Lower leg skin (tissue), 4 donors: ENCODE results near the gene SYNGR4. TPM values are rescaled to one million over a fixed set of nuclear protein-coding genes. Genes with fewer than 3 reads are reported as not detected.
A peak's percentile ranks its signal among the peaks of the same experiment; 100 is the strongest.
"Not testable (repeated sequence)": the region's sequence is repeated elsewhere in the genome, so short reads cannot be mapped to it uniquely, and the experiment has no call there.

Source experiments
- DNase-seq, 2 donors: peaks; one replicate each; pipeline ENCODE4 v3.0.0-alpha.2; 2019; ENCODE audit warnings: low spot score in 2 of 2
- H3K4me3 ChIP-seq: fragments of 200-600 bp; sonication (generic); 2 replicates; pipeline ENCODE4 v1.5.1; 2017; ENCODE audit warnings: mild to moderate bottlenecking, low read depth; ENCODE audit not compliant: poor library complexity, severe bottlenecking
- CTCF ChIP-seq, 3 donors: fragments of 450-650 bp; IDR thresholded peaks; one replicate each; pipeline ENCODE4 v1.5.1; 2016; ENCODE audit warnings: antibody characterized with exemption in 3 of 3, mild to moderate bottlenecking in 3 of 3, moderate library complexity in 2 of 3
- POLR2A ChIP-seq, 2 donors: fragments of 450-650 bp; IDR thresholded peaks; one replicate each; pipeline ENCODE4 v1.6.1; 2016 to 2017; ENCODE audit warnings: antibody characterized with exemption in 2 of 2, mild to moderate bottlenecking in 1 of 2, moderate library complexity in 1 of 2
- WGBS, 2 donors: methylation state at CpG; one replicate each; pipeline ENCODE4 v1.1.5; 2018; 5-methylcytosine and 5-hydroxymethylcytosine counted together
- intact Hi-C: fragments of 100-400 bp; cut with DNase I; formaldehyde crosslinking; loops from one replicate; pipeline ENCODE4 v1.15.0; 2023; ENCODE audit warnings: low total_unique reads
- total RNA-seq, 4 donors: library from RNA; depleted of rRNA; stranded (reverse); fragments of >200 nt; gene quantifications; one replicate each; pipeline ENCODE4 v1.1.0, GENCODE V29; 2016

Gene SYNGR4, protein sequence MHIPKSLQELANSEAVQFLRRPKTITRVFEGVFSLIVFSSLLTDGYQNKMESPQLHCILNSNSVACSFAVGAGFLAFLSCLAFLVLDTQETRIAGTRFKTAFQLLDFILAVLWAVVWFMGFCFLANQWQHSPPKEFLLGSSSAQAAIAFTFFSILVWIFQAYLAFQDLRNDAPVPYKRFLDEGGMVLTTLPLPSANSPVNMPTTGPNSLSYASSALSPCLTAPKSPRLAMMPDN
- total RNA-seq = not detected

DNA sequence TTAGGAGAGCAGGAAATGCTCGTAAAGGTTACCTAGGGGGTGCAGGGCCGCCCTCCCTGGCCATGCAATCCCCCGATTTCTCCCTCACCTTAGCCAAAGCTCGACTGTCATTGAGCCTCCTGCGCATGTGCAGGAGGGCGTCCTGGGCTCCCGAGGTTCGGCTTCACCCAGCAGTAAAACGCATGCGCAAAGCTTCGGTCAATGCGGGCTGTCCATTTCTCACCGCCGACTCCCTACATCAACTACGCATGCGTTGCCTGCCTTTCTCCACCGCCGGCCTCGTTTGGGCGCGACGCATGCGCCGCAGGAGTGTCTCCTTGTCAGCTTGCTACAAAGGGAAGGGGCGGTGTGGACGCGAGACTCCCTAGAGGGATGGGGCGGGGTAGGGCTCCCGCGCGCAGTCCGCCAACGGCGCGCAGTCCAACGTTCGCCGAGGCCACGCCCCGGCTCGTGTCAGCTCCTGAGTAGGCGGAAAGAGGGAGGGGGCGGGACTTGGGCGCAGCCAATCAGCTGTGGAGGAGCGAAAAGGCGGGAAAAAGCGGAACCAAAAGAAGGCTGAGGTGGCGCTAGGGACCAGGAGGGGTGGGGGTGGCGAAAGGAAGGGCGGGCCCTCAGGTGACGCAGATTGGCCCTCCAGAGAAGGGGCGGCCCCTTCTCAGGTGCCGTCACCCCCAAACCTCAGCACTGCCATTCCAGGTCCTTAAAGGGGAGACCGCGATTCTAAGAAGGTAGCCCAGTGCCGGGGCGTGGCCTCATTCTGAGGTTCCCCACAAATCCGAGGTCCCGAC, at the start of gene SYNGR4, which contains the start of gene TMEM143:
Gene SYNGR4, plus strand, starts transcription at position 558 of the 788 bp plus-strand sequence. CDS start 1,476 bp downstream, outside the sequence.
Gene TMEM143, minus strand, starts transcription at position 131 of the 788 bp plus-strand sequence. Its CDS starts 20 bp downstream, at position 111.
- no peak for TF ChIP-seq CTCF (IDR thresholded peaks at IDR 0.05)
- TF ChIP-seq POLR2A (IDR thresholded peaks at IDR 0.05) = peak in 1 of 2 donors; percentile 28
- WGBS, 2 donors = 1% methylated on average over 45 to 58 of the region's 59 CpGs
- DNase-seq = peak; percentile 98 to 99
- H3K4me3 ChIP-seq = peak within 1 kb of the TSS; percentile 47
- intact Hi-C loops = no loop called here

- TF ChIP-seq CTCF (IDR thresholded peaks at IDR 0.05) (no peak), POLR2A (IDR thresholded peaks at IDR 0.05) (no peak)
- no peak for DNase-seq
- intact Hi-C loops = no loop called here
- WGBS, 2 donors = 64 to 72% methylated on average over 7 of the region's 7 CpGs
- H3K4me3 ChIP-seq = no peak overlapping the region
Observed at GRCh38 chr19:48315712-48316111, 48.5 kb upstream of the SYNGR4 start.

GRCh38 chr19:48317708-48317960, 46.5 kb upstream of the SYNGR4 start:
- WGBS, 2 donors = 62 to 76% methylated on average over 9 of the region's 9 CpGs
- DNase-seq, intact Hi-C loops, H3K4me3 ChIP-seq: not testable (repeated sequence)

DNA sequence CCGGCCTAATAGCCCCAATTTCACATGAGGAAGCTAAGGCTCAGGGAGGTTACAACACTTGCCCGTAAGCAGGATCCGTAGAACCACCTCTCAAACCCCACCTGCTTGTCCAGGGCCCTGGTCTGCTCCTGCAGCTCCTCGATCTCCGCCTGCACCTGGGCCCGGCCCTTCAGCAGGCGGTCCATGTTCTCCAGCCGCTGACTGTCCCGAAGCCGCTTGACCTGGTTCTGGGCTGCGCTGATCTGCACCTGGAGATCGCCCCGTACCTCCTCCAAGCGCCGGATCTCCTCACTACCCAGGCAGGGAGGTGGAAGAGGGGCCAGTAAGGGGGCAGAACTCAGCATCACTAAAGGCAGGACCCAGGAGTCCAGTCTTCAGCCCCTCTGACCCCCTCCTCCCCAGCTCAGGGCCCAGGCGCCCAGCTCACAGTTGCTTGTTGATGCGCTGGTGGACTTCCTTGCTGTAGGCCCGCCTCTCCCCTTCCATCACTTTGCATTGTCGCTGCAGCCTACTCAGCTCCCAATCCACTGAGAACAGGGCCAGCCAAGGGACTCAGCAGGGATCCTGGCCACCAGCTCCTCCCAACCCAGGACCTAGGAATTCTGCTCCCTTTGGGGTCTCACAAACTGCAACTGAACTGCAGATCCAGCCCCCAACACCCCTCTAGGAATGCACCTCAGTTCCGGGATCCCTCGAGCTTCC, 45.7 kb upstream of the SYNGR4 start:
- WGBS, 2 donors = 96 to 97% methylated on average over 21 of the region's 21 CpGs
- DNase-seq = no peak
- TF ChIP-seq POLR2A (IDR thresholded peaks at IDR 0.05) (no peak), CTCF (IDR thresholded peaks at IDR 0.05) (no peak)
- intact Hi-C loops = no loop called here
- no peak overlapping the region for H3K4me3 ChIP-seq

GRCh38 chr19:48319647-48320541, 44.3 kb upstream of the SYNGR4 start:
- intact Hi-C loops = loop anchor here (10.0 kb wide), 1 partner anchor 265 kb away; no protein-coding TSS in a partner anchor
- H3K4me3 ChIP-seq = no peak overlapping the region
- 28 to 29% methylated on average over 16 of the region's 16 CpGs for WGBS, 2 donors
- TF ChIP-seq CTCF (IDR thresholded peaks at IDR 0.05) (no peak), POLR2A (IDR thresholded peaks at IDR 0.05) (no peak)
- peak; percentile 78 to 96 for DNase-seq
